NCI-H2081 (cell line): ENCODE measurements around the gene NTN1.
"Not testable (repeated sequence)": the region's sequence is repeated elsewhere in the genome, so short reads cannot be mapped to it uniquely, and the experiment has no call there.

Source experiments
- DNase-seq, 2 experiments: peaks; one replicate each; lab custom pipeline; 2025; lab: John Stamatoyannopoulos, UW

The NTN1 gene

GRCh38 chr17:9021158-9021991 lies at the start of gene NTN1:
Gene NTN1 (plus strand): TSS chr17:9021510. CDS start chr17:9022374, 864 bp downstream.
- peak in 1 of 2 experiments; percentile 15 for DNase-seq

GRCh38 chr17:8975091-8975725 lies 46.1 kb upstream of the NTN1 start:
- no peak for DNase-seq

- DNase-seq: peak in 1 of 2 experiments; percentile 17
Measured at GRCh38 chr17:8976638-8977037, 44.7 kb upstream of the NTN1 start.

- DNase-seq: no peak
Measured at GRCh38 chr17:8979715-8980114, 41.6 kb upstream of the NTN1 start.

GRCh38 chr17:8981443-8981842 lies 39.9 kb upstream of the NTN1 start:
- no peak for DNase-seq

- DNase-seq: not testable (repeated sequence)
Measured at GRCh38 chr17:8984225-8984624, 37.1 kb upstream of the NTN1 start.

- DNase-seq: no peak
Measured at GRCh38 chr17:8985054-8985701, 36.1 kb upstream of the NTN1 start.

- DNase-seq: no peak
Measured at GRCh38 chr17:8986295-8986694, 35.0 kb upstream of the NTN1 start.

GRCh38 chr17:8988263-8988935 lies 32.9 kb upstream of the NTN1 start:
- not testable (repeated sequence) for DNase-seq

- peak; percentile 34 to 39 for DNase-seq
Measured at GRCh38 chr17:8991514-8992285, 29.6 kb upstream of the NTN1 start.

GRCh38 chr17:8994319-8994718 lies 27.0 kb upstream of the NTN1 start:
- DNase-seq: peak in 1 of 2 experiments; percentile 1

GRCh38 chr17:8995711-8996110 lies 25.6 kb upstream of the NTN1 start:
- no peak for DNase-seq

GRCh38 chr17:8997994-8998628 lies 23.2 kb upstream of the NTN1 start:
- DNase-seq: peak; percentile 33 to 49

- no peak for DNase-seq
Measured at GRCh38 chr17:9001559-9001958, 19.8 kb upstream of the NTN1 start.

- DNase-seq: no peak
Measured at GRCh38 chr17:9002227-9002605, 19.1 kb upstream of the NTN1 start.

GRCh38 chr17:9002606-9003354 lies 18.5 kb upstream of the NTN1 start:
- DNase-seq: no peak

- no peak for DNase-seq
Measured at GRCh38 chr17:9003355-9004131, 17.8 kb upstream of the NTN1 start.

GRCh38 chr17:9004132-9004960 lies 17.0 kb upstream of the NTN1 start:
- DNase-seq: no peak

- no peak for DNase-seq
Measured at GRCh38 chr17:9004961-9005285, 16.4 kb upstream of the NTN1 start.
